Activated T-helper 17 cell treated with anti-CD3 and anti-CD28 coated beads, Interleukin-2, amount 50 U/mL, for 72 hours (primary cell): Measurements from ENCODE around the gene PDCD1LG2. TPM values are rescaled to one million over a fixed set of nuclear protein-coding genes. Genes with fewer than 3 reads are reported as not detected.

Source experiments
- ATAC-seq: fragments of 150-1000 bp; cut with Tn5 transposase; replicated peaks from 2 replicates; pipeline ENCODE4 v1.10.0; 2021; ENCODE audit warnings: mild to moderate bottlenecking, moderate library complexity
- H3K27ac Mint-ChIP-seq: one replicate; pipeline ENCODE4 v1.8.0; 2022; ENCODE audit warnings: mixed read lengths
- H3K27me3 Mint-ChIP-seq: one replicate; pipeline ENCODE4 v1.8.0; 2022; ENCODE audit warnings: mixed read lengths
- H3K36me3 Mint-ChIP-seq: one replicate; pipeline ENCODE4 v1.8.0; 2022; ENCODE audit warnings: low read depth, mild to moderate bottlenecking, mixed read lengths
- H3K4me1 Mint-ChIP-seq: one replicate; pipeline ENCODE4 v1.8.0; 2022; ENCODE audit warnings: mixed read lengths
- H3K4me3 Mint-ChIP-seq: one replicate; pipeline ENCODE4 v1.8.0; 2022; ENCODE audit warnings: mild to moderate bottlenecking, mixed read lengths
- H3K9me3 Mint-ChIP-seq: one replicate; pipeline ENCODE4 v1.8.0; 2022; ENCODE audit warnings: mixed read lengths
- total RNA-seq, 2 donors: library from RNA; stranded (reverse); gene quantifications; one replicate each; pipeline ENCODE4 v1.2.3, GENCODE V29; 2022

The PDCD1LG2 gene
- total RNA-seq, 2 donors from 2014 or later: 1.2 to 1.5 TPM

- Mint-ChIP-seq H3K4me1 (peaks cover 30% of the 10 kb centered on the region), H3K27me3 (no peaks in the 10 kb centered on the region), H3K9me3 (no peaks in the 10 kb centered on the region), H3K36me3 (peaks cover 7% of the 10 kb centered on the region), H3K27ac (no peak overlapping the region), H3K4me3 (peak overlapping the region; percentile 42)
- no peak for ATAC-seq
Measured at GRCh38 chr9:5532306-5532705, 22.0 kb downstream of the PDCD1LG2 start.

- Mint-ChIP-seq H3K9me3 (no peaks in the 10 kb centered on the region), H3K4me1 (peaks cover 30% of the 10 kb centered on the region), H3K36me3 (peaks cover 7% of the 10 kb centered on the region), H3K27me3 (no peaks in the 10 kb centered on the region), H3K4me3 (no peak overlapping the region), H3K27ac (peak overlapping the region; percentile 60)
- ATAC-seq: no peak
Measured at GRCh38 chr9:5532790-5533189, 22.5 kb downstream of the PDCD1LG2 start.

DNA sequence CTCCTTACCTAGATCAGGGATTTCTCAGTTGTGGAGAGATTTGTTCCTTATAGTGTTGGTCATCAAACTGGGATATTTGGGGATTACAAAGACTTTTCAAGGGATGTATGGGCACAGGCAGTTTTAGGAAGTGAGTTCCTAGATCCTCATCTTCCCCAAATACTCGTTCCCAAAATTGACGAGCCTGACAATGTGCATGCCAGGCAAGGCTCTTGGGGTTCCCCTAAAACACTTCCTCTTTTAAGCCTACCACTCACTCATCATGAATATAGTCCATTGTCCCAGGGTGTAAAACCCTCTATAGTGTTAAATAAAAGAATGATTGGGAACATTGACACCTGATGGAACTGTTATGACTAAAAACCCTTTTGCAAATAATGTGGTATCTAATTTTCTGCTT, 26.4 kb downstream of the PDCD1LG2 start:
- no peaks in the 10 kb centered on the region for H3K27me3 Mint-ChIP-seq
- peaks cover 19% of the 10 kb centered on the region for H3K4me1 Mint-ChIP-seq

GRCh38 chr9:5543875-5544702, 33.8 kb downstream of the PDCD1LG2 start:
- Mint-ChIP-seq H3K9me3 (peaks cover 6% of the 10 kb centered on the region), H3K27ac (no peak overlapping the region), H3K4me1 (peaks cover 5% of the 10 kb centered on the region), H3K36me3 (no peaks in the 10 kb centered on the region), H3K4me3 (no peak overlapping the region), H3K27me3 (no peaks in the 10 kb centered on the region)
- ATAC-seq: peak; percentile 24

More for the DNA sequence above, 26.4 kb downstream of the PDCD1LG2 start:
- Mint-ChIP-seq H3K27ac (no peak overlapping the region), H3K4me3 (no peak overlapping the region), H3K36me3 (peaks cover 7% of the 10 kb centered on the region), H3K9me3 (peaks cover 6% of the 10 kb centered on the region)
- no peak for ATAC-seq

- Mint-ChIP-seq H3K27me3 (no peaks in the 10 kb centered on the region), H3K4me1 (peaks cover 5% of the 10 kb centered on the region), H3K36me3 (no peaks in the 10 kb centered on the region), H3K27ac (no peak overlapping the region), H3K4me3 (no peak overlapping the region), H3K9me3 (no peaks in the 10 kb centered on the region)
- no peak for ATAC-seq
Measured at GRCh38 chr9:5549658-5550650, 39.6 kb downstream of the PDCD1LG2 start.

- no peak for ATAC-seq
- Mint-ChIP-seq H3K4me3 (no peak overlapping the region), H3K36me3 (no peaks in the 10 kb centered on the region), H3K9me3 (no peaks in the 10 kb centered on the region), H3K4me1 (peaks cover 5% of the 10 kb centered on the region), H3K27me3 (no peaks in the 10 kb centered on the region), H3K27ac (no peak overlapping the region)
Measured at GRCh38 chr9:5551368-5552150, 41.2 kb downstream of the PDCD1LG2 start.

DNA sequence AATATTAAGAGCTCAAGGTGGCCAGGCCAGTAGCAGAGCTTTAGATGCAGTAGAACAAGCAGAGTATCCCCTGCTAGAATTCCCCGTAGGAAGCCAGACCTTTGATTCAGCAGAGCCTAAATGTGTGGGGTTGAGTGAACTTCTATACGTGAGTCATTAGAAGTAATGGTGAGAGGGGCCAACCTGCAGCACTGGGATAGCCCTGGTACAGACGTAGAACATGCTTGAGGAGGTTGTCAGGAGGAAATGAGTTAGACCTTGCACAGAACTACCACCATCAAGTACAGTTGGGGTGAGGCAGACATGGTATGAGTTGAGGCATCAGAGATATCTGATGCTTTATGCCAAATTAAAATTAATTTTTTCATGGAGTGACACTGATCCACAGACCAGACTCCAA, 42.0 kb downstream of the PDCD1LG2 start:
- H3K36me3 Mint-ChIP-seq: no peaks in the 10 kb centered on the region
- H3K27ac Mint-ChIP-seq: no peak overlapping the region
- ATAC-seq: no peak
- no peaks in the 10 kb centered on the region for H3K27me3 Mint-ChIP-seq
- peaks cover 11% of the 10 kb centered on the region for H3K4me1 Mint-ChIP-seq
- H3K9me3 Mint-ChIP-seq: no peaks in the 10 kb centered on the region
- H3K4me3 Mint-ChIP-seq: no peak overlapping the region

- Mint-ChIP-seq H3K9me3 (no peaks in the 10 kb centered on the region), H3K27ac (no peak overlapping the region), H3K27me3 (no peaks in the 10 kb centered on the region), H3K4me3 (no peak overlapping the region), H3K36me3 (no peaks in the 10 kb centered on the region), H3K4me1 (peaks cover 18% of the 10 kb centered on the region)
- ATAC-seq: no peak
Measured at GRCh38 chr9:5553211-5553610, 42.9 kb downstream of the PDCD1LG2 start.

DNA sequence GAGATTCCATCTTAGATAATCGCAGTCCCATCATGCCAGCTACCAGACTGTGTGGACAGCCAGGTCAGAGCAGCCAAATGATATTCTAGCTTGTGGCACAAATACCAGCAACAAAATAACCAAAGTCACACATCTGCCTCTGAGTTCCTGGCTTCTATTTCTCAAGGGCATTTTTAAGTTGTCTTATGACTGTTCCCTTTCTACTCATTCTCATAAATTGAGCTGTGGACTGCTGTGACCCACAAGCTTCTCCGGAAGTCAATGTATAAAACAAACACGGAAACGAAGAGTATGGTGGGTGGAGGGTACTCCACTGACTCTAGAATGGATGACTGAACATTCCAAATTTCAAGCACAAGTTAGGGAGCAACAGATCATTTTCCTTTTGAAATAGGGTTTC, 43.9 kb downstream of the PDCD1LG2 start:
- Mint-ChIP-seq H3K36me3 (no peaks in the 10 kb centered on the region), H3K27me3 (no peaks in the 10 kb centered on the region), H3K4me3 (no peak overlapping the region), H3K9me3 (peaks cover 3% of the 10 kb centered on the region), H3K27ac (no peak overlapping the region), H3K4me1 (peaks cover 25% of the 10 kb centered on the region)
- peak; percentile 56 for ATAC-seq

DNA sequence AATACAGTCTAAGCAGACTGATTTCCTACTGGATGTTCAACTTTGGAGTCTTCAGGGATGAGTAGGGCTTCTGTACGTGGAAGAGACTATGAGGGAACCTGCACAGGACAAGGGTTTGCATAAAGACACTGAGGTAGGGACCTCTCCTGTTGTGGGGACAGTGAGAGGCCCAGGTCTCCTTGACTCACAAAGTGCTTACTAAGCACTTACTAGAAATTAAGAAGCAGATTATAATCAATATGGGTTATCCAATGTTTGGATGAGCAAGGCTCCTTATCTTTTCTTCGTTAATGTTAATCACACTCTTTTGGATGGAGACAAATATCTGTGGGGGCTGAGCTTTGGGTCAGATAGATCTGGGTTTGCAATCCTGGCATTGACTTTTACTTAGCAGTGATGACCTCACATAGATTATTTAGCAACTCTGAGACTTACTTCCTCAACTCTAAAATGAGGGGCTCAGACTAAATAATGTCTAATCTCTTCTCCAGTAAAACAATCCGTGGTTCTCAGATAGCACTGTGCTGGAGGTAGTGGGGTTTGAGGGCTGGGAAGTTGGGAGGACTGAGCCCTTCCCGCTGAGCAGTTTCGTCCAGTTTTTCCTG, 45.9 kb downstream of the PDCD1LG2 start:
- Mint-ChIP-seq H3K36me3 (no peaks in the 10 kb centered on the region), H3K4me3 (no peak overlapping the region)

GRCh38 chr9:5557606-5558587, 47.6 kb downstream of the PDCD1LG2 start:
- H3K36me3 Mint-ChIP-seq: no peaks in the 10 kb centered on the region
- peak overlapping the region; percentile 78 for H3K27ac Mint-ChIP-seq
- peaks cover 3% of the 10 kb centered on the region for H3K9me3 Mint-ChIP-seq
- H3K27me3 Mint-ChIP-seq: no peaks in the 10 kb centered on the region
- ATAC-seq: peak; percentile 75
- peak overlapping the region; percentile 59 for H3K4me3 Mint-ChIP-seq
- peaks cover 30% of the 10 kb centered on the region for H3K4me1 Mint-ChIP-seq

More for the DNA sequence above, 45.9 kb downstream of the PDCD1LG2 start:
- H3K4me1 Mint-ChIP-seq: peaks cover 25% of the 10 kb centered on the region
- ATAC-seq: no peak
- H3K27me3 Mint-ChIP-seq: no peaks in the 10 kb centered on the region
- no peak overlapping the region for H3K27ac Mint-ChIP-seq
- H3K9me3 Mint-ChIP-seq: peaks cover 3% of the 10 kb centered on the region

GRCh38 chr9:5559659-5560058, 49.3 kb downstream of the PDCD1LG2 start:
- peaks cover 33% of the 10 kb centered on the region for H3K4me1 Mint-ChIP-seq
- H3K36me3 Mint-ChIP-seq: no peaks in the 10 kb centered on the region
- ATAC-seq: no peak
- no peak overlapping the region for H3K4me3 Mint-ChIP-seq
- no peak overlapping the region for H3K27ac Mint-ChIP-seq
- H3K9me3 Mint-ChIP-seq: peaks cover 3% of the 10 kb centered on the region
- no peaks in the 10 kb centered on the region for H3K27me3 Mint-ChIP-seq
